ENCODE data around the gene PRKACB.

Gene PRKACB

DNA sequence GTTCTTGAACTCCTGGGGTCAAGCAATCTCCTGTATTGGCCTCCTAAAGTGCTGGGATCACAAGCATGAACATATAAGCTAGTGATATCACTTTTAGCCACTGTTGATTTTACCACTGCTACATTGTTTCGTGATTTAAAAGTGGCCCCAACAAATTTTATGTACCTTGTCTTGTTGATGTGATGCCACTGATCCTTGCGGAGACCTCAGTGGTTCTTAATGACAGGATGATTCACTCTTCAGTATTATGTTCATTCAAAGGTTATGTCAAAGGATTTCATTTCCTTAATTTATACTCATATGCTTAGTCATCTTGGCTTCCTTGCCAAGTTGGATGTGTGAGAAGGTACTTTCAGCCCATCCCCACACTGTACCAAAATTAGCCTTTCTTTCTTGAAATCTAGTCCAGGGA, 12.1 kb downstream of the PRKACB start:
- DNase-seq (ENCODE audit: low read depth), result no peak

DNA sequence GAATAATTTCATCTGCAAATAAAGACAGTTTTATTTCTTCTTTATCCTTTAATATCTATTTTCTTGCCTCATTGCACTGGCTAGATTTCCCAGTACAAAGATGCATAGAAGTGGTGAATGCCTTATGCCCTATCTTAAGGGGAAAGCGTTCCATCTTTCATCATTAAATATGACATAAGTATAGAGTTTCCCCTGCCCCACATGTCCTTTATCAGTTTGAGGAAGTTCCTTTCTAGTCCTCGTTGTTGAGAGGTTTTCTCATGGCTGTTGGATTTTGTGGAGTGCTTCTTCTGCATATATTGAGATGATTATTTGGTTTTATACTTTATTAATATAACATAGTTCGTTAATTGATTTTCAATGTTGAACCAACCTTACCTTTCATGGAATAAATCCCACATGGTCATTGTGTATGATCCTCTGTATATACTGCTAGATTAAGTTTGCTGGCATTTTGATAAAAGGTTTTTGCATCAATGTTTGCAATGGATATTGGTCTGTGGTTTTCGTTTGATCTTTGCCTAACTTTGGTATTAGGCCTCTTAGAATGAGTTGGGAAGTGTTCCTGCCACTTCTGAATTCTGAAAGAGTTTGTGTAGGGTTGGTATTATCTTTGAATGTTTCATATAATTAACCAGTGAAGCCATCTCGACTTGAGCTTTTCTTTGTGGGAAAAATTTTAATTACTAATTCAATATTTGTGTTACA, 15.6 kb downstream of the PRKACB start:
- DNase-seq (ENCODE audit: low read depth), result no peak

DNA sequence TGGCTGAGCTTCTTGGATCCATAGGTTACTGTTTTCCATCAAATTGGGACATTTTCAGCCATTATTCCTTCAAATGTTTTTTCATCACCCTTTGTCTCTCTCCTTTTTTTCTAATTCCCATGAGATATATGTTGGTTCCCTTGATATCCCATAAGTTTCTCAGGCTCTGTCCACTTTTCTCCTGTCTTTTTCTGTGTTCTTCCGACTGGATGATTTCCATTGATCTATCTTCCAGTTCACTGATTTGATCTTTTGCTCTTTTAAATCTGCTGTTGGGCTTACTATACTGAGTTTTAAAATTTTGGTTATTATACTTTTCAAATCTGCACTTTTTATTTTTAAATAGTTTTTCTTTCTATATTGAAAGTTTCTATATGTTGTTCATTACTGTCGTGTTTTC, 18.2 kb downstream of the PRKACB start:
- no peak for DNase-seq (ENCODE audit: low read depth)

DNA sequence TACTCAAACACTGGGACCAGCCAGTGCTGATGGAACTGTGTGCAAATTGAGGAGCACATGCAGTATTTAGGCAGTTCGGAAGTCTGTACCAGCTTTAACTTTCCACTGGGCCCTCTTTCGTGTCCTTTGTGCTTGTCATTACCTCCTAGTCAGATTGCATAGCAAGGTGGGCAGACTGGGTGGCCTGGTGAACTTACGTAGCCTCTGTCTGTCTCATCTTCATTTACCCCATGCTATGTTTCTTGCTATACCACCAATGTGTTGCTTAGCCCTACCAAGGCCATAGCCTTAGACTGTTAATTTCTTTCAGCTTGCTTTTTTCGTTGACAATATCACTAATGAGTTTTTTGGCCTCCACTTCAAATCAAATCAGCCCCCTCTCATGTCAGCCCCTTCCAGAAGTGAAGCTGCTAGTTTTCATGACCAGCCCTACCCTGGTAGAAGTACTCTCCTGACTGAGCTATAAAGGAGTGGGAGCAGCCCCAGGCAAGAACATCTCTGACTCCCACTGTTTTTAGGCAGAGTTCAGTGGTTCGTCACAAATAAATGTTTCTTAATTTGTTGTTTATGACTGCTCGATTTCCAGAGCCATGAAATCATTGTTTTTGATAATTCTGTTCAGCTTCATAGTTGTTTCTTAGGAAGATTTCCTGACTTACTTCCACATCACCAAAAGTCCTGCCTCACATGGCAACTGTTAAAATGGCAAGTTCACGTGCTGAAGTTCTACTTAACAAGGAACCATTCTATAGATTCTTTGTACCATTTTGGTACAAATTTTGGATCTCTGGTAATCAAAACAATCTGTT, 19.3 kb downstream of the PRKACB start:
- DNase-seq (ENCODE audit: low read depth), result no peak

DNA sequence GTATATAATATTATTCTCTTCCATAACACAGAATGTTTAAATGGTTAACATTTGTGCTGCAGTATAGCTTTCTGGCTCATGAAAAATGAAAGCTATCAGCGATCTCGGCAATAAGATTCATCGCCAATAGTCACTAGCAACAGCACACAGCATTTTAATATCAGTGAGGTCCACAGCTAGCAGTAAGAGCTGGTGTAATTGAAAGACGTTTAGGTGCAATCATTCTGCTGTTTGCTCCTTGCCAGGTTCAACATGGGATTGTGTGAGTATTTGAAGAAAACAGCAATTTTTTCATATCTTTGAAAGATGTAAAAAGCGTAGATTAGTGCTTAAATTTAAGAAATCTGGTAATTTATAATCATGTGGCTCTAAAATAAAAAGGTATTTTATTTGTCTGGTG, 20.1 kb downstream of the PRKACB start:
- no peak for DNase-seq (ENCODE audit: low read depth)

DNA sequence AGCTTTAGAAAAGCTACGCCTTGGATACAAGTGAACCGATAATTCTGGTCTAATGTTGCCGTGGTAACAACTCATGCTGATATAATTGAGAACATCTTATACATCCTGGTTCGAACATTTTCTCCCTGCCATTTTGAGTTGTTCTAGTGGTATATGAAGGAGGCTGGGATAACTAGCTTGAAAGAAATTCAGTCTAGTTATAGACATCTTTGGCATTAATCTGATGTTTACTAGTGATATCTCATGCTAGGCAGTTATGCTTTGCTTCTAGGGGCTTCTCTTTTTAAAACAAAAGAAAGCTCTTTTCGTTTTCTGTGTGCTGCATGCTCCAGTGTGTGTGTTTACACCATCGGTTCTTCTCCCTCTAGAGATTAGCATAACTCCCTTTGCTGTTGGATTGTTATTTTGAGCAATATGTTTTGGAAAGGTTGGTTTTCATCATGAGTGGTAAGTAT, 20.5 kb downstream of the PRKACB start:
- DNase-seq (ENCODE audit: low read depth), result no peak

DNA sequence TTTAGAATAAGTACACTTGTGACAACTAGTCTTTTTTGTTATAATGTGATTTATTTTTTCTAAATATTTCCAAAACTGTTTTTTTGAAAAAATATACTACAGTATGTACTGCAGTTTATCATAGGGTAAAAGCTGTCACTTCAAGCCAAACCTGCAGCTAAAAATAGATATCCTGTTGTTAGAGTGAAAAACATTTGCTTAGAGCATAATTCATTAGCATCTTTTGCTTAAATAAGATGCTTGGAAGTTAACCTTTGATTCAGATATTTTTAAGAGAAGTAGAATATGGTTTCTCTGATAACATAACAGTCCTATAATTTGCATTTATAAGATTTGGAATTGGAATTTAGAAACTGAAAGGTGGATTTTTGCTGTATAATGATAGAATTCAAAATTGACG, 21.5 kb downstream of the PRKACB start:
- DNase-seq (ENCODE audit: low read depth), result no peak

DNA sequence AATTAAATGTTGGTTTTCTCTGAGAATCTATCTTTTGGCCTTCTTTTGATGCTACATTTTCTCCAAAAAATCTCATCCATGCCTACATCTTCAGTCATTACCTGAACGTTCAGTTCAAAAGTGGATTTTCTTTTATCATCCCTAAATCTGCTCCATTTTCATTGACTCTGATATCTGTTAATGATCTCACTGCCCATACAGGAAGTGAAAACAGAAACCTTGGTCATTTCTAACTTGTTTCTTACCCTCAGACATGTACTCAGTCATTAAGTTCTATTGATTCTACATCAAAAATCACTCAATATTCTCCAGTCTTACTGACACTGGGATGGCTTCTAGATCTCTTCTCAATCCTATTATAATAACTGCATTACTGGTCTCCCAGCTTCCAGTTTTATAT, 22.7 kb downstream of the PRKACB start:
- no peak for DNase-seq (ENCODE audit: low read depth)

DNA sequence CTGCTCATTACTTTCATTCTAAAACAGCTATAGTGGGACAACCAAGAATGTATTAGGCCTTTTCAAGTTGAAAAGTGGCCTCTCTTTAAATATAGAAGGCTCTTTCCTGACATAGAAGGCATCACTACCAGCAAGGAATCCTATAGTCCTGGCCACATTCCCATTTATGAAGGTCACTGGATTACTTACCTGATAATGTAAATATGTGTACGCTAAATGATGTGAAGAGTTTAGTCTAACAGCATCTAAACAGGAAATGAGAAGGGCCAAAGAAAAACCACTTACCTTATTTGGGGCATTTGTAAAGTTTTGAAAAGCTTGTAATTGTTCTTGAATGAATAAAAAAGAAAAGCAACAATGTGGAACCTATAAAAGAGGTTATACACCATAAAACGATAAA, 24.7 kb downstream of the PRKACB start:
- no peak for DNase-seq (ENCODE audit: low read depth)

DNA sequence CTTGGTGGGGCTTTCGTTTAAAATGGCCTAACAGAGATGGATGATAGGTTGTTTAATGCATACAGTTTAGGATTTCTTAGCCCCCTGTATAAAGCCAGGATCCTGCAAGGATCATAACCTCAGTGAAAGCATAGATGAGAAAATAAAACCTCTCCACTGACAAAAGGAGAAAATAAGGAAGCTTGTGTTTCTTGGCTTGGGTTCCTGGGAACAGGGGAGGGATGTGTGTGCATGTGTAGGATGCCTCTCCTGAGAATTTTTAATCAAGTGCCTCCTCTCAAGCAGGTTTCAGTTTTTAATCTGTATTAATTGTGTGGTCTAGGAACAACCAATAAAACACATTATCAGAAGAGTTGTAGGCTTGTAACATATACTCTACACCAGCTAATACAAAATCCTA, 26.1 kb downstream of the PRKACB start:
- DNase-seq (ENCODE audit: low read depth), result no peak

DNA sequence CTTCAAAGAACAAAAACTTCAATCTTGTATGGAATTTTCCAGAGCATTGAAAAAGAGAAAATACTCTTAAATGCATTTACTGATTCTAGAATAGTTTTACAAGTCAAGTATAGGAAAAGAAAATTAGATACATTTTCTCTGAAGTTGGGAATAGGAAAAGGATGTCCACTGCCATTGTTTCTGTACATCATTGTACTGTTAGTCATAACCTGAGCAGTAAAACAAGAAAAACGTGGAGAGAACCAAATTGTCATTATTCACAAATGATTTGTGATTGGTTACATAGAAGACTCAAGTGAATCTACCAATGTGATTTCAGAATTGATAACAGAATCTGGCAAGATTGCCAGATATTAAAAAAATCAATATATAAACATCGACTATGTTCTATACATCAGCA, 27.4 kb downstream of the PRKACB start:
- no peak for DNase-seq (ENCODE audit: low read depth)

DNA sequence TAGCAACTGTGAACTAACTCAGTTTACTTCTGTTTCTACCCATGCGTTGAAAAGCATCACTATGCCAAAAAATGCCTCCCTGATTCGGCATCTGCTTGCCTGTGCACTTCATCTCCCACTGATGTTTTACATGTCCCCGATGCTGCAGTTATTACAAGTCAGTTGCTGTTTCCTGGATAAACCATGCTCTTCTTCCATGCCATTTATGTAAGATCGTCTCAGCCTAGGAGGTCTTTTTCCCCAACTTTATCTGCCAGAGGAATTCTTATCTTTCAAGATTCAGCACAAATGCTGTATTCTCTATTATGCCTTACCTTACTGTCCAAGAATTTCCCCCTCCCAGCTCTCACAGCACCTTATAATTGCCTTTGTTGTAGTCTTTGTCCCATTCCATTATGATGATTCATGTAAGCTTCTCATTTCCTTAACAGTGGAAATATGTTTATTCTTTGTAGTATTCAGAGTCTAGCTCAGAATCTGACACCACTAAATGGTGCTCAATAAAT, 30.0 kb downstream of the PRKACB start:
- DNase-seq (ENCODE audit: low read depth), result no peak

DNA sequence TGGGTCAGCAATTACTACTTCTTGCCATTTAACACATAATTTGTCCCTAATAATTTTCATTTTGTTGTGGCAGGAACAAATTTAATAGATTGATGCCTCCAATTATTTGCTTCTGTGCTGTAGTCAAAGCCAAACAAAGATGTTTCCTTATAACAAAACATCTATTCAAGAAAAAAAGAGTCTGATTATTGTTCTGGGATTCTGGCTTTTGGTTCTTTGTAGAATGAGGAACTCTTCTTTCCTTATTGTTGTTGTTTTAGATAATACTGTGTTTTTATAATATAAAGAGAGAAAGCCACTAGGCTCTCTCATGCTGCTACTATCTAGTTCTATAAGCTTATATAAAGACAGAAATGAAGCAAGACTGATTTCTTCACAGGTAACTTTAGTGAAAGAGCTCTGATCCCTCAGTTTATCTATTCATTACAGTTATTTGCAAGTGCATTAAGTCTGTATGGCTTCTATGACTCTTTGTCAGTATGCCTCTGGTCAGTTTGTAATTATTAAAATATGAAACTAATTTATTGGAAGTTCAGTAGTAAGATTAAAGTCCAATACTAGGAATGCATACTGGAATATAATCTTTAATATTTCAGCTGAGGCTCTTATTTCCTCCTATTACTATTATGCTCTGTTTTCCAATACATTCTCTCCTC, 37.4 kb downstream of the PRKACB start:
- DNase-seq (ENCODE audit: low read depth), result no peak

DNA sequence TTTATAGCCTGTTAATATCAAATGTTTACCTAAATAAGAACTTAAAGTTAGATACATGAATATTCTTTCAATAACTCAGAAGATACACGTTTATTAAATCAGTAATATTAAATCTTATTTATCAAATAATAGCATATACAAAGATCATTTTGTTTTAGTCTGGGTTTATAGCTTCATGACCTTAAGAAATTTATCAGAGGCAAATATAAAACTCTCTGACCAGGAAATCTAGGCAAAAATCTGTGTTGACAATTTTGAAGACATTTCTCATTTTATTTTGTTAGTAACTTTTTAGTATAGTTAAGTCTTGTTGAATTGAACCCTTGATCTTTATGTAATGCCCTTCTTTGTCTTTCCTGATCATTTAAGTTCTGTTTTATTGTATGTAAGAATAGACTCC, 46.4 kb downstream of the PRKACB start:
- DNase-seq (ENCODE audit: low read depth), result no peak

DNA sequence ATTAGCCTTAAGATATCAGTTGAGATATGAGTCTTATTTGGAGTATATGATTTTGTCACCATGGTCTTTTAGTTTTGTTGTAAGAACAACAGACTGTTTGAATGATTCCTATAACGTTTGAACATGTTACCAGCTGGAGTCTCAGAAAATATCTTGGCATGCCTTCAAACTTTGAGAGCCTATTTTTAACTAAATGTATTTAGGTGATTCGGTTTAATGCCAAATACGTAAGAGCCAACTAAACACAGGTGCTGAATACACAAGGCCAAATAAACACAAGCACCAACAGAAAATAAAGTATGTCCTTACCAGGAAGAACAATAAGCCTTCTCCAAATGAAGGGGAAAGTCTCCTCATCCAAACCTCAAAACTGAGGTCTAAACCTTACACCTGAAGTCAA, 48.6 kb downstream of the PRKACB start:
- DNase-seq (ENCODE audit: low read depth), result no peak

DNA sequence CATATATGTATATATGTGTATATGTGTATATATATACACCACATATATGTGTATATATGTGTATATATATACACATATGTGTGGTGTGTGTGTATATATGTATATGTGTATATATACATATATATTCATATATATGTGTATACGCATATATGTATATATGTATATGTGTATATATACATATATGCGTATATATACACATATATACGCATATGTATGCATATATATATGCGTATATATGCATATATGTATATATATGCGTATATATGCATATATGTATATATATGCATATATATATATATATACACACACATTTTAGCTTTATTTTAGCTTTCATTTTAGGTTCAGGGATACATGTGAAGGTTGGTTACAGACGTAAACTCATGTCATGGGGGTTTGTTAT, 54.8 kb downstream of the PRKACB start:
- no peak for DNase-seq (ENCODE audit: low read depth)

DNA sequence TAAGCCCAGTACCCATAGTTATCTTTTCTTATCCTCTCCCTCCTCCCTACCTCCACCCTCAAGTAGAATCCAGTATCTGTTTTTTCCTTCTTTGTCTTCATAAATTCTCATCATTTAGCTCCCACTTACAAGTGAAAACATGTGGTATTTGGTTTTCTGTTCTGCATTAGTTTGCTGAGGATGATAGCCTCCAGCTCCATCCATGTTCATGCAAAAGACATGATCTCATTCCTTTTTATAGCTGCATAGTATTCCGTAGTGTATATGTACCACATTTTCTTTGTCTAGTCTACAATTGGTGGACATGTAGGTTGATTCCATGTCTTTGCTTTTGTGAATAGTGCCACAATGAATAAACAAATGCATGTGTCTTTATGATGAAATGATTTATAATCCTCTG, 55.2 kb downstream of the PRKACB start:
- no peak for DNase-seq (ENCODE audit: low read depth)

DNA sequence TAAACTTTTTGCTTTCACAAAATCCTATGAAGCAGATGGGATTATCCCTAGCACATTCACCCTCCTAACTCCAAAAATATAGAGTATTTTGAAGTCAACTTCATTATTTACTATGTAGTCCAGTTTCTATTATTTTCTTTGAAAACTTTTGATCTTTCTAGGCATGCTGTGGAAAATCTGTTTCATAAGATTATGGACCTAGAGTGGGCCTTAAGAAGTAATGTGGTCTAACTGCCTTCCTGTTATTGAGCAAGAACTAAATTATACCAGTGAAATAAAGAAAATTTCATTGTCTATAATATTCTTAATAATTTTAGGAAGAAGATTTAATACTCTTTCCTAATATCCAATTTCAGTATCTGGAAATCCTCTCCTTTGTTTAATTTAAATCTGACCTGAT, 58.1 kb downstream of the PRKACB start:
- DNase-seq (ENCODE audit: low read depth), result no peak

DNA sequence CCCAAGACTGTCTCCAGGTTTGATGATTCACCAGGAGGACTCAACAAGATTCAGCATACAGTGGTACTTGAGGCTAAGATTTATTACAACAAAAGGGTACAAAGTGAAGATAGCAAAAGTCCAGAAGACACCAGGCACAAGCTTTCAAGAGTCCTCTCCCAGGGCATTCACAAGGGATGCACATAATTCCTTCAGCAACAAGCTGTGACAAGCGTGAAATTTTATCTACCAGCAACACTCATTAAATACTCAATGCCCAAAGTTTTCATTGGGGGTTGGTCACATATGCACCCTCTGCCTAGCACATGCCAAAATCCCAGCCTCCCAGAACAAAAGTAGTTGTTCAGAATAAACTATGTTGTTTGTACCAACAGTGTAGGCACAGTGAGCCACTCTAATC, 62.3 kb downstream of the PRKACB start:
- DNase-seq (ENCODE audit: low read depth), result no peak

DNA sequence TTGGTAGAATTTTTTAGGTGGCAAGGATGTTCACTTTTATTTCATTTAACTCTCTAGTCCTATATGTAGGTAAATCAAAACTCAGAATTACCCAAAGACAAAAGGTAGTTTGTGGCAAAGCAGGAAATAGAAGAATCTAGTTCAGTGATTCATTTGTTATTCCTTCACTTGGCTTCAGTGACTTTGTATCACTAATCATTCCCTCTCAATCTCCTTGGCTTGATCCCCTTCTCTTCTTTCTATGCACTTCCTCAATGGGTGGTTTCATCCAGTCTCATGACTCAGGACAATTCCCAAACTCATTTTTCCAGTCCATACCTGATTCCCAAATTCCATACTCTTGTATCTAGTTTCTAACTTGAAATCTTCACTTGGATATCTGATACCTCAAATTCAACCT, 64.9 kb downstream of the PRKACB start:
- no peak for DNase-seq (ENCODE audit: low read depth)

DNA sequence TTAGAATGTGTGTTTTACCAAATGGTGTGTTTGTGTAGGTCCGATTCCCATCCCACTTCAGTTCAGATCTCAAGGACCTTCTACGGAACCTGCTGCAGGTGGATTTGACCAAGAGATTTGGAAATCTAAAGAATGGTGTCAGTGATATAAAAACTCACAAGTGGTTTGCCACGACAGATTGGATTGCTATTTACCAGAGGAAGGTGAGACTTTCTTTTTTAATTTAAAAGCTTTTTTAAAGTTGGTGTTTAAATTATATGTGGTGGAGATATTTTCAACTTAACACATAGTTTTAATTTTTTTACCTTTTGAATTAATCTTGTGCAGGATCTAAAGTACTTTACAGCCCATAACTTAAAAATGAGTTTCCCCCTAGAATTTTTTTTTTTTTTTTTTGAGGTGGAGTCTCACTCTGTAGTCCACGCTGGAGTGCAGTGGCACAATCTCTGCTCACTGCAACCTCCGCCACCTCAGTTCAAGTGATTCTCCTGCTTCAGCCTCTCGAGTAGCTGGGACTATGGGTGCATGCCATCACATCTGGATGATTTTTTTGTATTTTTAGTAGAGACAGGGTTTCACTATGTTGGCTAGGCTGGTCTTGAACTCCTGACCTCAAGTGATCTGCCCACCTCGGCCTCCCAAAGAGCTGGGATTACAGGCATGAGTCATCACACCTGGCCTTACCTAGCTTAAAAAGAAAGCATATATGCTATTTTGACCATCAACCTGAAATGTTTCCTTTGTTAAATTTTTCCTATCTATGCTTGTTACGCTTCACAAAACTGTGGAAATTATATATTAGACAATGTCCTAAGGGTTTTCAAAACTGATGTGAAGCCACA, 70.3 kb downstream of the PRKACB start:
- no peak for DNase-seq (ENCODE audit: low read depth)

DNA sequence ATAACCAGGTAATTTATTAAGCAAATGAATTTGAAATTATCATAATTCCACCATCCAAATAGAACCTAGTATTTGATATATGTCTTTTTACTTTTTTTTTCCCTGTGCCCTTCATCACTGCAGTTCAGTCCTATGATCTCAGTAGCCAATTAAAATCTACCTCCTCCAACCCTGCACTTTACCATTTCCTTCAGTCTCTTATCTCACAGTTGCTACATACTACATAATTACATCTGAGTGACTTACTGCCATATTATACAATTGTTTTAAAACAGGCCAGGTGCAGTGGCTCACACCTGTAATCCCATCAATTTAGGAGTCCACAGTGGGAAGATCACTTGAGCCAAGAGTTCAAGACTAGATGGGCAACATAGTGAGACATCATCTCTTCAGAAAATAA, 73.2 kb downstream of the PRKACB start:
- DNase-seq (ENCODE audit: low read depth), result no peak
